Right hindlimb (tissue), 1 donor: ENCODE results near the gene KHDRBS1.
"Not testable (repeated sequence)": the region's sequence is repeated elsewhere in the genome, so short reads cannot be mapped to it uniquely, and the experiment has no call there.

ENCODE experiments used
- DNase-seq: peaks from one replicate; pipeline ENCODE4 v3.0.0-alpha.2; 2018

The KHDRBS1 gene

GRCh38 chr1:32066489-32066873, 52.8 kb downstream of the KHDRBS1 start:
- DNase-seq = peak; percentile 48

- DNase-seq = no peak
Measured at GRCh38 chr1:32068957-32069588, 55.4 kb downstream of the KHDRBS1 start.

- DNase-seq = no peak
Measured at GRCh38 chr1:32071758-32072621, 58.3 kb downstream of the KHDRBS1 start.

- peak; percentile 98 for DNase-seq
Measured at GRCh38 chr1:32072622-32073298, 59.1 kb downstream of the KHDRBS1 start, which contains the start of gene TMEM39B. TSS of gene TMEM39B (plus strand) at chr1:32072939. CDS start at chr1:32073048, 109 bp downstream.

- no peak for DNase-seq
Measured at GRCh38 chr1:32073299-32074229, 59.9 kb downstream of the KHDRBS1 start.

- no peak for DNase-seq
Measured at GRCh38 chr1:32074841-32075240, 61.2 kb downstream of the KHDRBS1 start.

GRCh38 chr1:32077451-32077850, 63.8 kb downstream of the KHDRBS1 start:
- no peak for DNase-seq

- no peak for DNase-seq
Measured at GRCh38 chr1:32082022-32082421, 68.4 kb downstream of the KHDRBS1 start.

- not testable (repeated sequence) for DNase-seq
Measured at GRCh38 chr1:32086381-32086780, 72.7 kb downstream of the KHDRBS1 start.

- no peak for DNase-seq
Measured at GRCh38 chr1:32091176-32091575, 77.5 kb downstream of the KHDRBS1 start.

GRCh38 chr1:32091591-32091990, 77.9 kb downstream of the KHDRBS1 start:
- DNase-seq = no peak
